Smooth muscle cell of the umbilical artery (primary cell): ENCODE measurements around the gene KDM4B. TPM values are rescaled to one million over a fixed set of nuclear protein-coding genes. Genes with fewer than 3 reads are reported as not detected.

Source experiments
- total RNA-seq: library from RNA; depleted of rRNA; stranded (reverse); fragments of >200 nt; gene quantifications from 2 replicates; pipeline ENCODE4 v1.2.3, GENCODE V29; 2014

Gene KDM4B
- 24.6 and 35.9 TPM in 2 replicates for total RNA-seq

GRCh38 chr19:4968462-4969291 is at the start of gene KDM4B:
Gene KDM4B (plus strand): TSS chr19:4969113. CDS start chr19:5032891, 63,778 bp downstream.

Other genes starting within 250 kb of the KDM4B start
- gene DPP9, start 245.3 kb upstream of the KDM4B start, total RNA-seq, result 20.8 and 71.0 TPM in 2 replicates
- gene FEM1A, start 177.4 kb upstream of the KDM4B start, total RNA-seq, result 7.4 and 10.7 TPM in 2 replicates
- 2.7 and 7.7 TPM in 2 replicates for gene TICAM1, start 137.4 kb upstream of the KDM4B start, total RNA-seq
- 276 and 443 TPM in 2 replicates for gene PLIN3, start 101.4 kb upstream of the KDM4B start, total RNA-seq
- not detected in 2 replicates for gene ARRDC5, start 66.2 kb upstream of the KDM4B start, total RNA-seq
- 8.3 and 46.6 TPM in 2 replicates for gene UHRF1, start 59.6 kb upstream of the KDM4B start, total RNA-seq